Endothelial cell of umbilical vein (primary cell): ENCODE measurements around the gene MAT2A. TPM values are rescaled to one million over a fixed set of nuclear protein-coding genes. Genes with fewer than 3 reads are reported as not detected.

Experiments used
- BruUV-seq: library from RNA; stranded (reverse); fragments of 400-500 nt; replicated peaks from 2 replicates; lab custom pipeline; 2021; lab: Mats Ljungman, UMichigan
- CTCF ChIA-PET: fragments of 300-600, 350-600 bp; sonication (Branson Sonifier 250); formaldehyde crosslinking; loops from one replicate; lab custom pipeline; 2021; ENCODE audit warnings: antibody characterized with exemption, inconsistent platforms; lab: Charles Lee
- POLR2A ChIA-PET: fragments of 300-600, 350-600 bp; sonication (Branson Sonifier 250); formaldehyde crosslinking; loops from one replicate; lab custom pipeline; 2021; ENCODE audit warnings: antibody characterized with exemption, inconsistent platforms; lab: Charles Lee
- DNase-seq: peaks from one replicate; pipeline ENCODE4 v3.0.0-alpha.2; 2011; ENCODE audit warnings: low read depth, low spot score
- FAIRE-seq: peaks from 2 replicates; lab custom pipeline; 2011; peaks lifted over from hg19 to GRCh38; lab: Jason Lieb, UNC
- H2AFZ ChIP-seq: 2 replicates; pipeline ENCODE4 v1.6.0; 2012; ENCODE audit warnings: low read depth, low read length, control low read depth, inconsistent platforms
- H3K27ac ChIP-seq: 2 replicates; pipeline ENCODE4 v1.5.1; 2011; ENCODE audit warnings: low read depth, mild to moderate bottlenecking, control low read depth, low read length, moderate library complexity; ENCODE audit not compliant: insufficient read depth
- H3K27me3 ChIP-seq, 2 experiments: 2 replicates each; pipeline versions ENCODE4 v1.6.0 to v1.6.1; 2011; ENCODE audit warnings: low read length in 2 of 2, mixed read lengths in 1 of 2; ENCODE audit not compliant: control insufficient read depth in 2 of 2, insufficient read depth in 2 of 2
- H3K36me3 ChIP-seq, 2 experiments: 2 replicates in 1 of 2; 3 replicates in 1 of 2; pipeline ENCODE4 v1.5.1; 2011; ENCODE audit warnings: low read length in 2 of 2, mild to moderate bottlenecking in 1 of 2, moderate library complexity in 1 of 2; ENCODE audit not compliant: control insufficient read depth in 2 of 2, insufficient read depth in 2 of 2; ENCODE audit errors: extremely low read depth in 1 of 2
- H3K4me1 ChIP-seq: 3 replicates; pipeline ENCODE4 v1.5.1; 2011; ENCODE audit warnings: mild to moderate bottlenecking, low read length; ENCODE audit not compliant: control insufficient read depth, insufficient read depth; ENCODE audit errors: extremely low read depth
- H3K4me2 ChIP-seq: 2 replicates; pipeline ENCODE4 v1.6.1; 2011; ENCODE audit warnings: low read length, control low read depth, mixed read lengths; ENCODE audit not compliant: insufficient read depth
- H3K4me3 ChIP-seq, 3 experiments: fragments of 200-600 bp in 1 of 3; sonication (generic), shearing (Covaris generic) in 1 of 3; replicated peaks in 1 of 3; 2 replicates each; pipeline ENCODE4 v1.5.1; 2011 to 2016; ENCODE audit warnings: control low read depth in 3 of 3, low read length in 3 of 3, mild to moderate bottlenecking in 2 of 3, inconsistent platforms in 1 of 3, low read depth in 1 of 3, moderate library complexity in 1 of 3; ENCODE audit not compliant: insufficient read depth in 1 of 3
- H3K79me2 ChIP-seq: 2 replicates; pipeline ENCODE4 v1.6.0; 2012; ENCODE audit warnings: low read length, inconsistent platforms; ENCODE audit not compliant: control insufficient read depth, insufficient read depth
- H3K9ac ChIP-seq: replicated peaks from 2 replicates; pipeline ENCODE3; 2011; ENCODE audit warnings: low read length, control low read depth; ENCODE audit not compliant: insufficient read depth; ENCODE audit errors: extremely low read depth
- H3K9me1 ChIP-seq: replicated peaks from 3 replicates; pipeline ENCODE4 v1.6.0; 2011; ENCODE audit warnings: mild to moderate bottlenecking, low read length; ENCODE audit not compliant: control insufficient read depth, insufficient read depth; ENCODE audit errors: extremely low read depth
- H3K9me3 ChIP-seq: replicated peaks from 2 replicates; pipeline ENCODE4 v1.5.1; 2012; ENCODE audit warnings: low read length, inconsistent platforms; ENCODE audit not compliant: control insufficient read depth, insufficient read depth
- H4K20me1 ChIP-seq: replicated peaks from 2 replicates; pipeline ENCODE3; 2011; ENCODE audit warnings: mild to moderate bottlenecking, low read length; ENCODE audit not compliant: control insufficient read depth, insufficient read depth; ENCODE audit errors: extremely low read depth
- EZH2 ChIP-seq: IDR thresholded peaks from 2 replicates; pipeline ENCODE4 v1.6.1; 2012; ENCODE audit warnings: borderline replicate concordance, low read depth, mild to moderate bottlenecking, moderate library complexity, low read length, inconsistent platforms; ENCODE audit not compliant: severe bottlenecking
- JUN ChIP-seq: IDR thresholded peaks from 2 replicates; pipeline ENCODE4 v1.6.1; 2011; ENCODE audit warnings: borderline replicate concordance, low read depth; ENCODE audit not compliant: insufficient read length, insufficient read depth
- MYC ChIP-seq: IDR thresholded peaks from one replicate; pipeline ENCODE4 v1.6.1; 2011; ENCODE audit warnings: mild to moderate bottlenecking, low read depth, low read length
- POLR2A ChIP-seq: IDR thresholded peaks from 2 replicates; pipeline ENCODE4 v1.6.1; 2012; ENCODE audit warnings: low read depth, mild to moderate bottlenecking, control low read depth, low read length
- POLR2AphosphoS5 ChIP-seq: IDR thresholded peaks from 2 replicates; pipeline ENCODE4 v1.6.1; 2012; ENCODE audit warnings: low read depth, mild to moderate bottlenecking, control low read depth, low read length, moderate library complexity; ENCODE audit not compliant: insufficient read depth
- dilution Hi-C: fragments of 300-500 bp; cut with MboI; formaldehyde crosslinking; loops from one replicate; pipeline ENCODE4 v1.15.0; 2019; ENCODE audit warnings: low sequenced_read_pairs; ENCODE audit not compliant: extremely low pct_ligation_motif_present
- intact Hi-C: fragments of 100-400 bp; cut with micrococcal nuclease; formaldehyde crosslinking; loops from one replicate; pipeline ENCODE4 v1.10.0; 2022
- polyA plus RNA-seq, 4 experiments: library from polyadenylated mRNA; depleted of rRNA in 3 of 4; stranded (reverse) in 3 of 4; unstranded in 1 of 4; fragments of >200 nt; gene quantifications; 2 replicates each; pipeline versions ENCODE4 v1.2.1 to v1.2.3, GENCODE V29; 2011 to 2012; ENCODE audit warnings: missing spikeins in 1 of 4
- total RNA-seq: library from RNA; stranded (reverse); gene quantifications from 2 replicates; pipeline ENCODE4 v1.2.3, GENCODE V29; 2021
- TF ChIP-seq, protein P1 (sequence below), 2 donors: IDR thresholded peaks; 1 replicate in 1 of 2; 2 replicates in 1 of 2; pipeline ENCODE4 v1.5.1; 2011; ENCODE audit warnings: low read length in 2 of 2, mild to moderate bottlenecking in 2 of 2, moderate library complexity in 2 of 2, control low read depth in 1 of 2, inconsistent platforms in 1 of 2, low read depth in 1 of 2; ENCODE audit not compliant: insufficient read depth in 1 of 2; ENCODE audit errors: extremely low read depth in 1 of 2

Gene MAT2A
- total and polyA plus RNA-seq, 2 donors (not counting 3 experiments of a cell fraction or from before 2014, with no cell fraction given) = 172 to 257 TPM

DNA sequence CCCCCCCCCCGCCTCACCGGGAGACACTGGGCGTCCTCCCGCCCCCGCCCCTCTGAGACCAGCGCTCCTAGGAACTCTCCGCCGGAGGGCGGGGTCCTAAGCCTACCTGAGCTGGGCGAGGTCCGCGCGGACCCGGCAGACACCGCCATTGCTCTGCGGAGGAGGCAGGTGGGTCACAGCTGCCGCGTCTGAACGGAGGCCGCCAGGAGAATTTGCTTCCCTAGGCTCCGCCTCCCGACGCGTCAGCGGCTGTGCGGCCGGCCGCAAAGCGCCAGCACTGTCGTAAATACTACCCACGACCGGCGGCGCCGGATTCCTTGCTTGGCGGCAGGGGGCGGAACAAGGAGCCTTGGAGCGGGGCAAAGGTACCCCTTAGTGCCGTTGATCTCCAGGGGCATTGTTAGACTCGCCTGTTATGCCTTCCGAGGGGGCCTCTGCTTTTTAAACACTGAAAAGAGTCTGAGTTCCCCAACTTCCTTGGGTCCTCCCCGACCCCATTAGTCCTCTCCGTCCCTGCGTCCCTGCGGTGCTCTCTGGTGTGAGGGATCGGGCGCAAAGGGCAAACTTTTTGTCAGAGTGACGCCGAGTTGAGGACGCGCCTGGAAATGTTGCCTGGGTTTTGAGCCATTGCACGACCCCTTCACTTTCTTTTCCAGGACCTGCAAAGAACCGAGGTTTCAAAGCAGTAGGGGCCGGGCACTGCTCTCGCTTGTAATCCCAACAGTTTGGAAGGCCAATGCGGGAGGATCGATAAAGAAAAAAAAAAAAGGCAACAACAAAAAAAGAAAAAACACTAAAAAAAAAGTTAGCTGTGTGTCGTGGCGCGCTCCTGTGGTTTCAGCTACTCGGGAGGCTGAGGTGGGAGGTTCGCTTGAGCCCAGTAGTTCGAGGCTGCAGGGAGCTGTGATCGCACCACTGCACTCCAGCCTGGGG lies 22.6 kb downstream of the MAT2A start, which contains the start of gene GGCX:
TSS of gene GGCX (minus strand) at position 214 of the 933 bp plus-strand sequence. CDS start at position 149, 65 bp downstream.
- POLR2A ChIA-PET = interaction anchor here (0.6 to 1.4 kb wide), 7 partner anchors 10 to 50 kb away, joined by 3 to 4 read pairs (median 3); partner anchors contain the start of genes C2orf68 and MAT2A
- Histone ChIP-seq H3K4me1 (peaks cover 9% of the 10 kb centered on the region), H3K27ac (peak within 1 kb of the TSS; percentile 44), H3K9me3 (no peaks in the 10 kb centered on the region), H3K9me1 (no peaks in the 10 kb centered on the region), H3K79me2 (peaks cover 26% of the 10 kb centered on the region), H3K4me2 (peak within 1 kb of the TSS; percentile 96), H3K36me3 (peaks cover 6 to 12% of the 10 kb centered on the region in 2 experiments), H4K20me1 (no peaks in the 10 kb centered on the region), H3K27me3 (no peaks in the 10 kb centered on the region), H3K9ac (peak within 1 kb of the TSS; percentile 77), H2AFZ (peak within 1 kb of the TSS; percentile 87), H3K4me3 (peak within 1 kb of the TSS; percentile 69 to 82 (median 72))
- dilution Hi-C loops (no loop called here), intact Hi-C loops (loop anchor here (1.0 kb wide), 5 partner anchors 22 to 55 kb away; partner anchors contain the start of genes C2orf68, MAT2A, TMEM150A and USP39)
- CTCF ChIA-PET = interaction anchor here (1.1 to 2.0 kb wide), 4 partner anchors 26 to 142 kb away, joined by 3 to 8 read pairs (median 4); no protein-coding TSS in a partner anchor
- TSS peak; percentile 99 for BruUV-seq
- DNase-seq (peak; percentile 96), FAIRE-seq (peak; percentile 91)
- no peak for TF ChIP-seq JUN
- TF ChIP-seq, protein P1, sequence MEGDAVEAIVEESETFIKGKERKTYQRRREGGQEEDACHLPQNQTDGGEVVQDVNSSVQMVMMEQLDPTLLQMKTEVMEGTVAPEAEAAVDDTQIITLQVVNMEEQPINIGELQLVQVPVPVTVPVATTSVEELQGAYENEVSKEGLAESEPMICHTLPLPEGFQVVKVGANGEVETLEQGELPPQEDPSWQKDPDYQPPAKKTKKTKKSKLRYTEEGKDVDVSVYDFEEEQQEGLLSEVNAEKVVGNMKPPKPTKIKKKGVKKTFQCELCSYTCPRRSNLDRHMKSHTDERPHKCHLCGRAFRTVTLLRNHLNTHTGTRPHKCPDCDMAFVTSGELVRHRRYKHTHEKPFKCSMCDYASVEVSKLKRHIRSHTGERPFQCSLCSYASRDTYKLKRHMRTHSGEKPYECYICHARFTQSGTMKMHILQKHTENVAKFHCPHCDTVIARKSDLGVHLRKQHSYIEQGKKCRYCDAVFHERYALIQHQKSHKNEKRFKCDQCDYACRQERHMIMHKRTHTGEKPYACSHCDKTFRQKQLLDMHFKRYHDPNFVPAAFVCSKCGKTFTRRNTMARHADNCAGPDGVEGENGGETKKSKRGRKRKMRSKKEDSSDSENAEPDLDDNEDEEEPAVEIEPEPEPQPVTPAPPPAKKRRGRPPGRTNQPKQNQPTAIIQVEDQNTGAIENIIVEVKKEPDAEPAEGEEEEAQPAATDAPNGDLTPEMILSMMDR (IDR thresholded peaks at IDR 0.05; ENCODE audit: extremely low read depth in 1 of 2, insufficient read depth in 1 of 2, low read depth in 1 of 2, low read length in 2 of 2) = peak in 1 of 2 donors; percentile 5
- TF ChIP-seq EZH2 = no peak
- peak; percentile 93 for TF ChIP-seq POLR2AphosphoS5
- TF ChIP-seq MYC = no peak
- TF ChIP-seq POLR2A = peak; percentile 95
